Measurements from ENCODE around the gene UBE2E3.
"Not testable (repeated sequence)": the region's sequence is repeated elsewhere in the genome, so short reads cannot be mapped to it uniquely, and the experiment has no call there.

The UBE2E3 gene

DNA sequence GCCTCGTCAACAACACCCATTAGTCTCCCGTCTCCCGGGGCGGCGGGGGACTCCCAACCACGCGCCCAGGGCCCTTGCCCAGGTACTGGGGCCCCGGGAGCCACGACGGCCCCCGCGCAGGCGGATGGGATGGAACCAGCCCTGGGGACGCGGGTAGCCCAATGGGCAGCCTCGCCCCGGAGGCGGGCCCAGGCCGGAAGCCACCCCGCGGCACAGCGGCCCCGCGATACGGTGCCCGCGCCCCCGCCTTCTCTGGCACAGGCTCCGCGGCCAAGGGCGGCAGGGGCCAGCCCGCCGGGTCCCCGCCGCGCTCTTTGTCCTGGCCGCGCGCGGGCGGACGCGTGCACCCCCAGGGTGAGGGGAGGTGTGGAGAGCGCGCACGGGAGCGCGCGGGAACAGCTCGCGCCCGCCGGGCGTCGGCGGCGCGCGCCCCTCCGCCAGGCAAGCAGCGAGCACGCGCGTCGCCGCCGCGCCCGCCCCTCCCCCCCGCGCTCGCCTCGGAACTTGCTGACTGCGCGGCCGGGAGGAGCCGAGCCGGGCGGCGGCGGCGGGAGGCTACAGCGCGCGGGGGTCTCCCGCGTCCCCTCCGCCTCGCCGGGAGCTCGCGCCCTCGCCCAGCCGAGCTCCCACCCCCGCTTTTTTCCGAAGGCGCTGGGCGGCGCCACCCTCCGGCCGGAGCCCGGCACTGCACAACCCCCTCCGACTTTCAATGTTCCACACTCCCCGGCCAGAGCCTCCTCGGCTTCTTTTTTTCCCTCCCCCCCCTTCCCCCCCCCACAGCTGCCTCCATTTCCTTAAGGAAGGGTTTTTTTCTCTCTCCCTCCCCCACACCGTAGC, at the start of gene UBE2E3:
Gene UBE2E3 (plus strand): TSS at position 500 of the 837 bp plus-strand sequence. CDS start 1,438 bp downstream, outside the sequence.
- peak; percentile 82 for TF ChIP-seq CTCF (IDR thresholded peaks at IDR 0.05)
- no peak for TF ChIP-seq ZFX (IDR thresholded peaks at IDR 0.05; ENCODE audit: borderline replicate concordance)
- peak within 1 kb of the TSS; percentile 83 for H3K27ac ChIP-seq

- H3K27ac ChIP-seq = no peak overlapping the region
- no peak for TF ChIP-seq ZFX (IDR thresholded peaks at IDR 0.05; ENCODE audit: borderline replicate concordance)
- TF ChIP-seq CTCF (IDR thresholded peaks at IDR 0.05) = no peak
Observed at GRCh38 chr2:180931841-180932240, 48.6 kb upstream of the UBE2E3 start.

GRCh38 chr2:180933332-180933731, 47.1 kb upstream of the UBE2E3 start:
- TF ChIP-seq CTCF (IDR thresholded peaks at IDR 0.05) = no peak
- no peak for TF ChIP-seq ZFX (IDR thresholded peaks at IDR 0.05; ENCODE audit: borderline replicate concordance)
- H3K27ac ChIP-seq = no peak overlapping the region

DNA sequence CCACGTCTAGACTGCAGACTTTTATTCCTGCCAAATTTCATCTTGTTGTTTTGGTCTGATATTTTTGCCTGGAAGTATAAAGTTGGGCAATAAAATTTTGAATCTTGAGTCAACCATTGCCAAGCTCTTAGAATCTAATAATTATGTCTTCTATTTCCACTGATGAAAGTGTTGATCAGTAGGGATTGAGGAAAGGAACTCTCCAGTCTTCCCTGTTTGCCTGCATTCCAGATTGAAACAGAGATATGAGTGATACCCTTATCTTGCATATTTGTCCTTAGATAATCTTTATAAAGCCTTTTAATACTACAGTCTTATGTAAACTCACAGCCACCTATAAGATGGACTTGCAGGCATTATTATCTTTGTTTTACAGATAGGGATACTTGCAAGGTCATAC, 45.5 kb upstream of the UBE2E3 start:
- TF ChIP-seq ZFX (IDR thresholded peaks at IDR 0.05; ENCODE audit: borderline replicate concordance) = no peak
- no peak for TF ChIP-seq CTCF (IDR thresholded peaks at IDR 0.05)
- peak overlapping the region; percentile 25; the same call in 1 of the 2 replicates for H3K27ac ChIP-seq

DNA sequence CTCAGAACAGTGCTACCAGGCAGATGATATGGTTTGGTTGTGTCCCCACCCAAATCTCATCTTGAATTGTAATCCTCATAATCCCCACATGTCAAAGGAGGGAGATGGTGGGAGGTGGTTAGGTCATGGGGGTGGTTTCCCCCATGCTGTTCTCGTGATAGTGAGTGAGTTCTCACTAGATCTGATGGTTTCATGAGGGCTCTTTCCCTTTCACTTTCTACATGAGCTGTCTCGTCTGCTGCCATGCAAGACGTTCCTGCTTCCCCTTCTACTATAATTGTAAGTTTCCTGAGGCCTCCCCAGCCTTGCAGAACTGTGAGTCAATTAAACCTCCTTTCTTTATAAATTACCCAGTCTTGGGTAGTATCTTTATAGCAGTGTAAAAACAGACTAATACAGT, 42.9 kb upstream of the UBE2E3 start:
- H3K27ac ChIP-seq = not testable (repeated sequence)

GRCh38 chr2:180938451-180938850, 42.0 kb upstream of the UBE2E3 start:
- no peak overlapping the region for H3K27ac ChIP-seq
- TF ChIP-seq ZFX (IDR thresholded peaks at IDR 0.05; ENCODE audit: borderline replicate concordance) (no peak), CTCF (IDR thresholded peaks at IDR 0.05) (no peak)

DNA sequence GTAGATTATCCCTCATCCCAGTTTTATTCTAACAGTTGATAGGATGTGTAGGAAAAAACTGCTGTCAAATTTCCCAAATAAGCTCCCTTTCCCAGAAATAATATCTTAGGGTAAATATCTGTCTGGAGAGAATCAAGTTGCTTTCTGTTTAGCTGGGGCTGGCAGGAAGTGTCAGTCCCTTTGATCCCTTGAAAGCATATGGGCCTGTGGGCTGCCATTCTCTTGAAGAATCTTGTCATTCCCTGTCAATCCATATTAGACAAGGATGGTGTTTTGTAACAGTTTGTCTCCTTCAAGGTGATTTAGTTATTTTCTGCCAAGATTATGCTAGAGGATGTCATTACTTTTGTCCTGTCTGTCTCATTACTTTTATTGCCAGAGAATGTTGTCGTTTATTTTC, 37.1 kb upstream of the UBE2E3 start:
- no peak overlapping the region for H3K27ac ChIP-seq
- TF ChIP-seq CTCF (IDR thresholded peaks at IDR 0.05) = no peak
- no peak for TF ChIP-seq ZFX (IDR thresholded peaks at IDR 0.05; ENCODE audit: borderline replicate concordance)

Measured in 22Rv1 (cell line).